HepG2 (cell line): ENCODE results near the gene C20orf204. TPM values are rescaled to one million over a fixed set of nuclear protein-coding genes. Genes with fewer than 3 reads are reported as not detected.

Experiments used
- GABPB1 ChIP-seq: IDR thresholded peaks from 2 replicates; pipeline ENCODE4 v1.6.1; 2016; ENCODE audit warnings: mild to moderate bottlenecking, missing genetic modification reagents, moderate library complexity, missing compliant biosample characterization
- GATAD2A ChIP-seq: IDR thresholded peaks from 2 replicates; pipeline ENCODE4 v1.6.1; 2016
- HBP1 ChIP-seq: IDR thresholded peaks from 2 replicates; pipeline ENCODE4 v1.6.1; 2016; ENCODE audit warnings: low read depth, control low read depth
- HDAC2 ChIP-seq: sonication (generic); formaldehyde crosslinking; IDR thresholded peaks from 2 replicates; pipeline ENCODE4 v1.4.0; 2020; ENCODE audit warnings: missing genetic modification reagents
- HOMEZ ChIP-seq: IDR thresholded peaks from 2 replicates; pipeline ENCODE4 v1.6.1; 2016; ENCODE audit warnings: low read depth
- MATR3 ChIP-seq: sonication (generic); formaldehyde crosslinking; IDR thresholded peaks from 2 replicates; pipeline ENCODE4 v1.4.0; 2020; ENCODE audit warnings: missing genetic modification reagents
- NCOA1 ChIP-seq: sonication (generic); formaldehyde crosslinking; IDR thresholded peaks from 2 replicates; pipeline ENCODE4 v1.9.0; 2021; ENCODE audit warnings: missing genetic modification reagents
- NCOR1 ChIP-seq: fragments of 200-600 bp; sonication (generic); IDR thresholded peaks from 2 replicates; pipeline ENCODE4 v1.7.0; 2017; ENCODE audit warnings: antibody characterized with exemption, low read length, borderline replicate concordance
- RBM22 ChIP-seq: fragments of 200-400 bp; formaldehyde crosslinking; optimal IDR thresholded peaks from 2 replicates; pipeline ENCODE3; 2017; ENCODE audit warnings: mild to moderate bottlenecking, low read length, moderate library complexity
- RXRB ChIP-seq: IDR thresholded peaks from 2 replicates; pipeline ENCODE4 v1.6.1; 2016; ENCODE audit warnings: borderline replicate concordance, missing genetic modification reagents, missing compliant biosample characterization
- SIX4 ChIP-seq: sonication (generic); formaldehyde crosslinking; IDR thresholded peaks from 2 replicates; pipeline ENCODE4 v1.4.0; 2020; ENCODE audit warnings: missing genetic modification reagents
- SNAPC4 ChIP-seq: sonication (generic); formaldehyde crosslinking; IDR thresholded peaks from 2 replicates; pipeline ENCODE4 v1.4.0; 2020; ENCODE audit warnings: mild to moderate bottlenecking, missing genetic modification reagents
- ZBTB21 ChIP-seq: sonication (generic); formaldehyde crosslinking; IDR thresholded peaks from 2 replicates; pipeline ENCODE4 v1.4.0; 2020; ENCODE audit warnings: missing genetic modification reagents
- ZNF138 ChIP-seq: sonication (generic); formaldehyde crosslinking; IDR thresholded peaks from 2 replicates; pipeline ENCODE4 v1.5.0; 2020; ENCODE audit warnings: mild to moderate bottlenecking, low read depth, missing genetic modification reagents
- ZNF275 ChIP-seq: sonication (generic); formaldehyde crosslinking; IDR thresholded peaks from 2 replicates; pipeline ENCODE4 v1.8.0; 2022; ENCODE audit warnings: missing genetic modification reagents, mild to moderate bottlenecking, inconsistent platforms, borderline replicate concordance
- ZNF329 ChIP-seq: sonication (generic); formaldehyde crosslinking; IDR thresholded peaks from 2 replicates; pipeline ENCODE4 v1.9.0; 2021; ENCODE audit warnings: low read depth, mild to moderate bottlenecking, missing genetic modification reagents
- ZNF605 ChIP-seq: sonication (generic); formaldehyde crosslinking; IDR thresholded peaks from 2 replicates; pipeline ENCODE4 v1.8.0; 2022; ENCODE audit warnings: mild to moderate bottlenecking, missing genetic modification reagents
- ZNF740 ChIP-seq: sonication (generic); formaldehyde crosslinking; IDR thresholded peaks from 2 replicates; pipeline ENCODE4 v1.4.0; 2020; ENCODE audit warnings: missing genetic modification reagents
- ZNF841 ChIP-seq: sonication (generic); formaldehyde crosslinking; IDR thresholded peaks from 2 replicates; pipeline ENCODE4 v1.8.1; 2023; ENCODE audit warnings: missing genetic modification reagents, borderline replicate concordance
- polyA plus RNA-seq, 8 experiments: library from polyadenylated mRNA; depleted of rRNA in 3 of 8; stranded (reverse) in 7 of 8; unstranded in 1 of 8; fragments of >200 nt; fragmentation: Illumina TruSeq in 4 of 8; extraction: Trizol in 4 of 8; gene quantifications; 2 replicates each; pipeline versions ENCODE4 v1.2.1 to v1.2.3, GENCODE V29; 2011 to 2016; ENCODE audit warnings: low read depth in 4 of 8, missing spikeins in 1 of 8, mixed read lengths in 1 of 8; ENCODE audit not compliant: insufficient read depth in 1 of 8
- total RNA-seq, 5 experiments: library from RNA; depleted of rRNA; stranded (reverse); fragments of >200 nt; fragmentation: Illumina TruSeq; extraction: Trizol; gene quantifications; 2 replicates each; pipeline ENCODE4 v1.2.3, GENCODE V29; 2016; ENCODE audit warnings: low read depth in 1 of 5

C20orf204 gene
- total and polyA plus RNA-seq, 2 of the 13 experiments (the other 11 are each of a cell fraction or from before 2014, with no cell fraction given), result 22.1 to 80.0 TPM

GRCh38 chr20:64065062-64065973 is 29.3 kb downstream of the C20orf204 start (continued):
- TF ChIP-seq ZNF138 (CRISPR knock-in tag) (peak; percentile 66; the same call in 1 of the 2 replicates), GABPB1 (0 out of 2 replicates have a peak, but pooled peaks have one; percentile 22), NCOR1 (peak; percentile 41; the same call in 1 of the 2 replicates), MATR3 (CRISPR knock-in tag) (0 out of 2 replicates have a peak, but pooled peaks have one; percentile 56), RXRB (CRISPR knock-in tag) (peak; percentile 78), SIX4 (no peak), ZBTB21 (CRISPR knock-in tag) (no peak), ZNF605 (CRISPR knock-in tag) (peak; percentile 90), HBP1 (CRISPR knock-in tag) (no peak; the same call in 1 of the 2 replicates), NCOA1 (CRISPR knock-in tag) (no peak), ZNF275 (CRISPR knock-in tag) (no peak; the same call in 1 of the 2 replicates), GATAD2A (CRISPR knock-in tag) (peak; percentile 45; the same call in 1 of the 2 replicates), ZNF740 (CRISPR knock-in tag) (no peak), SNAPC4 (CRISPR knock-in tag) (peak; percentile 52; the same call in 1 of the 2 replicates), ZNF841 (CRISPR knock-in tag) (0 out of 2 replicates have a peak, but pooled peaks have one; percentile 45), RBM22 (peak; percentile 40), HOMEZ (peak; percentile 12; the same call in 1 of the 2 replicates), HDAC2 (CRISPR knock-in tag) (peak; percentile 75; the same call in 1 of the 2 replicates), ZNF329 (CRISPR knock-in tag) (0 out of 2 replicates have a peak, but pooled peaks have one; percentile 59)
